BLaER1 treated with 17β-estradiol and CSF1 and Interleukin-3, amounts not matched to agents 10 nM and 100 nM (cell line): ENCODE measurements around the gene TPCN2.

ENCODE experiments used
- H3K27ac ChIP-seq, 11 experiments: shearing (Covaris generic); formaldehyde crosslinking; 2 replicates each; pipeline ENCODE4 v1.8.1; 2022
- H3K27me3 ChIP-seq, 11 experiments: shearing (Covaris generic); formaldehyde crosslinking; 2 replicates each; pipeline ENCODE4 v1.8.1; 2022
- H3K36me3 ChIP-seq, 11 experiments: shearing (Covaris generic); formaldehyde crosslinking; 2 replicates each; pipeline ENCODE4 v1.8.1; 2022
- H3K4me1 ChIP-seq, 10 experiments: shearing (Covaris generic); formaldehyde crosslinking; 2 replicates each; pipeline ENCODE4 v1.8.1; 2022
- H3K4me2 ChIP-seq, 11 experiments: shearing (Covaris generic); formaldehyde crosslinking; 2 replicates each; pipeline ENCODE4 v1.8.1; 2022
- H3K4me3 ChIP-seq, 10 experiments: shearing (Covaris generic); formaldehyde crosslinking; 2 replicates each; pipeline ENCODE4 v1.8.1; 2022
- H3K9ac ChIP-seq, 11 experiments: shearing (Covaris generic); formaldehyde crosslinking; 2 replicates each; pipeline ENCODE4 v1.8.1; 2022
- H3K9me3 ChIP-seq, 11 experiments: shearing (Covaris generic); formaldehyde crosslinking; replicated peaks in 1 of 11; 2 replicates each; pipeline ENCODE4 v1.8.1; 2022
- H4K20me1 ChIP-seq, 11 experiments: shearing (Covaris generic); formaldehyde crosslinking; 2 replicates each; pipeline ENCODE4 v1.8.1; 2022
- Cebpa-rat ChIP-seq, 11 experiments: shearing (Covaris generic); IDR thresholded peaks; 2 replicates each; pipeline ENCODE4 v1.8.1; 2022

TPCN2 gene

GRCh38 chr11:69014898-69015549, 33.7 kb upstream of the TPCN2 start:
- H3K4me3 ChIP-seq = no peak overlapping the region
- no peak overlapping the region for H3K27ac ChIP-seq
- H3K4me1 ChIP-seq = peaks cover 7 to 22% (median 15%) of the 10 kb centered on the region in 10 experiments; a peak in 14 of 20 replicates
- H4K20me1 ChIP-seq = peaks cover 0 to 28% (median 0%) of the 10 kb centered on the region in 11 experiments; a peak in 4 of 22 replicates
- no peaks in the 10 kb centered on the region for H3K36me3 ChIP-seq
- no peak overlapping the region for H3K9ac ChIP-seq
- peaks cover 42 to 51% (median 46%) of the 10 kb centered on the region in 11 experiments for H3K27me3 ChIP-seq
- no peaks in the 10 kb centered on the region for H3K9me3 ChIP-seq
- TF ChIP-seq Cebpa-rat (IDR thresholded peaks at IDR 0.05) = no peak
- H3K4me2 ChIP-seq = no peak overlapping the region

DNA sequence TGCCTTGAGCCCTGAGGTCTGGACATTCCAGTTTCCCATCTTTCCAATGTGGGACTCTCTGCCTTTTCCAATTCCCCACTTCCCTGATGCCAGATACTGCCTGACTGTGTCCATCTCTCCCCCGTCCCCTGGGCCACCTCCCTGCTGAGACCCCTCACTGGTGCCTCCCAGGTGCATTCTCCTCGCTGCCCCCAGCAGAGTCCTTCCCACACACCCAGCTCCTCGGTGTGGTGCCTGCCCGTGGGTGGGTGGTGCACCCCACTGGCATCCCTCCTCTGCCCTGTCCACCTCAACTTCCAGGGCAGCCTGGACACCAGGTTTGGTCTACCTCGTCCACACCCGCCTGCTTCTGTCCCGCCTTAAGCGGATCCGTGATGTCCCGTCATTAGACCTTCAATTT, 30.8 kb upstream of the TPCN2 start:
- no peak overlapping the region for H3K9ac ChIP-seq
- no peaks in the 10 kb centered on the region for H3K36me3 ChIP-seq
- peaks cover 12 to 22% (median 17%) of the 10 kb centered on the region in 11 experiments for H3K27me3 ChIP-seq
- no peak overlapping the region for H3K27ac ChIP-seq
- H4K20me1 ChIP-seq = peaks cover 0 to 1% (median 0%) of the 10 kb centered on the region in 11 experiments; a peak in 1 of 22 replicates
- no peak overlapping the region for H3K4me3 ChIP-seq
- peaks cover 0 to 13% (median 8%) of the 10 kb centered on the region in 10 experiments; a peak in 9 of 20 replicates for H3K4me1 ChIP-seq
- TF ChIP-seq Cebpa-rat (IDR thresholded peaks at IDR 0.05) = no peak
- H3K4me2 ChIP-seq = no peak overlapping the region
- no peaks in the 10 kb centered on the region for H3K9me3 ChIP-seq

- peaks cover 0 to 13% (median 8%) of the 10 kb centered on the region in 10 experiments; a peak in 9 of 20 replicates for H3K4me1 ChIP-seq
- TF ChIP-seq Cebpa-rat (IDR thresholded peaks at IDR 0.05) = no peak
- no peak overlapping the region for H3K9ac ChIP-seq
- H3K27ac ChIP-seq = no peak overlapping the region
- H3K27me3 ChIP-seq = peaks cover 3 to 12% (median 7%) of the 10 kb centered on the region in 11 experiments; a peak in 18 of 22 replicates
- H3K4me3 ChIP-seq = no peak overlapping the region
- no peaks in the 10 kb centered on the region for H4K20me1 ChIP-seq
- H3K9me3 ChIP-seq = no peaks in the 10 kb centered on the region
- no peaks in the 10 kb centered on the region for H3K36me3 ChIP-seq
- H3K4me2 ChIP-seq = peak overlapping the region in 8 of 11 experiments; percentile 1 to 50 (median 32); a peak in 8 of 22 replicates
These were observed 29.8 kb upstream of the TPCN2 start for GRCh38 chr11:69018924-69019323.

GRCh38 chr11:69022260-69022659, 26.5 kb upstream of the TPCN2 start:
- TF ChIP-seq Cebpa-rat (IDR thresholded peaks at IDR 0.05) = no peak
- H3K9me3 ChIP-seq = no peaks in the 10 kb centered on the region

DNA sequence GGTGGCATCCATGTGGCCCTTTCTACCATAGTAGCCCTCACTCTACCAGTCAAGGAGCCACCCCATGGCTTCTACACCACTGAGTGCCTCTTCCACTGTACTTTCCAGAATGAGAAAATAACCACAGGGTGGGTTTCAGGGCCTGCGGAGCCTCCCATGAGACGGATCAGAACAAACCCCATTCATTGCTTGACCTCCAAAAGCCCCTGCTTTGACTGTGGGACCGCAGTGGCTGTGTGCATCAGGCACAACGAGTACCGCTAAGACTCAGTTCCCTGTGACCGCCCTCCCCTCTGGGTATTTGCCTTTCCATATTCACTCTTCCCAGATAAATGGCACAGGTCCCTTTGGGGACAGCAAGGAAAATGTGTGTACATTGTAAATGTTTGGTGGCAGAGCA, 24.2 kb upstream of the TPCN2 start:
- Histone ChIP-seq H3K9ac (no peak overlapping the region), H3K9me3 (no peaks in the 10 kb centered on the region), H3K27me3 (no peaks in the 10 kb centered on the region), H4K20me1 (no peaks in the 10 kb centered on the region), H3K27ac (no peak overlapping the region), H3K4me3 (no peak overlapping the region), H3K36me3 (no peaks in the 10 kb centered on the region), H3K4me1 (peaks cover 0 to 10% (median under 1%) of the 10 kb centered on the region in 10 experiments; a peak in 8 of 20 replicates), H3K4me2 (no peak overlapping the region)
- no peak for TF ChIP-seq Cebpa-rat (IDR thresholded peaks at IDR 0.05)

More at GRCh38 chr11:69022260-69022659, 26.5 kb upstream of the TPCN2 start:
- Histone ChIP-seq H3K9ac (no peak overlapping the region), H3K4me2 (no peak overlapping the region), H3K27me3 (no peaks in the 10 kb centered on the region), H3K36me3 (no peaks in the 10 kb centered on the region), H3K4me1 (peaks cover 0 to 13% (median 8%) of the 10 kb centered on the region in 10 experiments; a peak in 9 of 20 replicates), H4K20me1 (no peaks in the 10 kb centered on the region), H3K4me3 (no peak overlapping the region), H3K27ac (no peak overlapping the region)

DNA sequence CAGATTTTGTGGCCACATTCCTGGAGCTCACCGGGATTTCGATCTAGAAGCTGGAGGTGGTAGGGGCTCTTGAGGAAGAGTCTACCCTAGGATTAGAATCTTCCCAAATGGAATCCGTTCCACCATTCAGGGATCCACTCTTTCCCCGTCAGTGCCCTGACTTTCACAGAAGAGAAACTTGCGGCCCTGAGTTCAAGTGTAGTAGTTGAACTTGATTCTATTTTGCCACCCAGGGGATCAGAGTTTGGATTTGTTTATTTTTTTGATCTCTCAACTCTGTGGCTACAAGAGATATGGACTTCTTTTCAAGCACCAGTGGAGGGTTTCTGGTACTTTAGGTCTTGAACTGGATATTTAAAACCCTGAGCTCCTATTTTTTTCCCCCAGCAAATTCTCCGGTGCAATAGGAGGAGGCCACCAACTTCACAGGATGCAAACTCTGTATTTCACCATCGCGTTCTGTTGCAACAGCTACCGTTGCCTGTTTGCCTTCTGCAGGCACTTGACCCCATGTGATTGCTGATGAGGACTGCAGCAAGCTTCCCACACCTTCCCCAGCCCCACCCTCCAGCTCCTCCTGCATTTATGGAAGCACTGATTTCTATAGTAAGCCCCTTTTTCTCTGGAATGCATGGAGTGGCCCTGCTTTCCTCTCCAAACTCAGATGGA, 20.9 kb upstream of the TPCN2 start:
- Histone ChIP-seq H3K9ac (no peak overlapping the region), H4K20me1 (no peaks in the 10 kb centered on the region; a peak in 1 of 22 replicates), H3K27me3 (no peaks in the 10 kb centered on the region), H3K4me3 (no peak overlapping the region), H3K4me1 (peaks cover 0 to 18% (median 15%) of the 10 kb centered on the region in 10 experiments; a peak in 18 of 20 replicates), H3K4me2 (peak overlapping the region in 2 of 11 experiments; percentile 25 to 26; a peak in 1 of 22 replicates), H3K27ac (no peak overlapping the region), H3K9me3 (no peaks in the 10 kb centered on the region), H3K36me3 (no peaks in the 10 kb centered on the region)
- TF ChIP-seq Cebpa-rat (IDR thresholded peaks at IDR 0.05) = 0 out of 22 replicates have a peak, but pooled peaks of 1 of the 11 experiments have one; percentile 19

DNA sequence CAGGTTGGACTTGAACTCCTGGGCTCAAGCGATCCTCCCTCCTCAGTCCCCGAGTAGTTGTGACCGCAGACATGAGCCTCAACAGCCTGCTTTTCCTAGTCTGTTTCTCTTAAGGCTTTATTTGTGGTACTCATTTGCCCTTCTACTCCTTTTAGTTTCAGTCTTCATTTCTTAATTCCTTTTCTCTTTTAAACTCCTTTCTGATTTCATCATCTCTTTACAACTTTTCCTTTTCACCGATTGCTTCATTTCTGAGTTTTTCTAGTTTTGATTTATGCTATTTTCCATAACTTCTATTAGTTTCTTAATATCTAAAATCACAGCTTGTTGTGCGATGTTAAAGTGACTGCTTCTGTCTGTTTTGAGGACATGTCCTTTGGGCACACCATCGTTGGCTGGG, 18.4 kb upstream of the TPCN2 start:
- H4K20me1 ChIP-seq = no peaks in the 10 kb centered on the region; a peak in 2 of 22 replicates

DNA sequence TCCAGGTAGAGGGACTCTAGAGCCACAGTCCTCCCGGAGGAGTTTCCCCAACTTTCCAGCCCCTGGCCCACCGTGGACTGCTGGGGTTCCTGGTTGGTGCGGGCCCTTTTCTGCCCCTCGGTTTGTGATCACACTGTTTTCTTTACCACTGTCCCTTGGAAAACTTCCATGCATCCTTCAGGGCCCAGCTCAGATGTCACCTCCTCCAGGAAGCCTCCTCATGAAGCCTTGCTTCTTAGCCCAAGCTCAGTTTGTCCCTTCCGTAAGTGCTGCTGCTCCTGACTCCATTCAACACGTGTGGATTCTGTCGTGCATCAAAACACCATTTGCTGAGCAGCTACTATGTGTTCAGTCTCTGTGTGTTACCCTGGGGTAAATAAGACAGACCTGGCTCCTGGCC, 15.9 kb upstream of the TPCN2 start:
- peaks cover 0 to 13% (median 5%) of the 10 kb centered on the region in 11 experiments; a peak in 9 of 22 replicates for H3K27me3 ChIP-seq
- TF ChIP-seq Cebpa-rat (IDR thresholded peaks at IDR 0.05) = no peak

More for the DNA sequence above, 18.4 kb upstream of the TPCN2 start:
- H3K27ac ChIP-seq = no peak overlapping the region
- no peak overlapping the region for H3K9ac ChIP-seq
- peak overlapping the region in 9 of 11 experiments; percentile 21 to 61 (median 44); a peak in 16 of 22 replicates for H3K4me2 ChIP-seq
- no peak overlapping the region for H3K4me3 ChIP-seq
- no peak for TF ChIP-seq Cebpa-rat (IDR thresholded peaks at IDR 0.05)
- peaks cover 0 to 13% (median 5%) of the 10 kb centered on the region in 11 experiments; a peak in 9 of 22 replicates for H3K27me3 ChIP-seq
- H3K4me1 ChIP-seq = peaks cover 0 to 36% (median 26%) of the 10 kb centered on the region in 10 experiments; a peak in 18 of 20 replicates
- no peaks in the 10 kb centered on the region for H3K9me3 ChIP-seq
- no peaks in the 10 kb centered on the region for H3K36me3 ChIP-seq

GRCh38 chr11:69033431-69033830, 15.3 kb upstream of the TPCN2 start:
- no peak overlapping the region for H3K4me3 ChIP-seq
- TF ChIP-seq Cebpa-rat (IDR thresholded peaks at IDR 0.05) = no peak

More for the DNA sequence above, 15.9 kb upstream of the TPCN2 start:
- H3K4me3 ChIP-seq = no peak overlapping the region
- H4K20me1 ChIP-seq = no peaks in the 10 kb centered on the region; a peak in 2 of 22 replicates
- H3K36me3 ChIP-seq = no peaks in the 10 kb centered on the region
- no peak overlapping the region for H3K9ac ChIP-seq
- peaks cover 0 to 36% (median 26%) of the 10 kb centered on the region in 10 experiments; a peak in 18 of 20 replicates for H3K4me1 ChIP-seq
- no peaks in the 10 kb centered on the region for H3K9me3 ChIP-seq
- H3K4me2 ChIP-seq = no peak overlapping the region
- no peak overlapping the region for H3K27ac ChIP-seq

More at GRCh38 chr11:69033431-69033830, 15.3 kb upstream of the TPCN2 start:
- no peak overlapping the region for H3K27ac ChIP-seq
- H4K20me1 ChIP-seq = no peaks in the 10 kb centered on the region; a peak in 2 of 22 replicates
- H3K27me3 ChIP-seq = peaks cover 0 to 13% (median 5%) of the 10 kb centered on the region in 11 experiments; a peak in 9 of 22 replicates
- peak overlapping the region in 1 of 11 experiments; percentile 44; a peak in 1 of 22 replicates for H3K9ac ChIP-seq
- no peaks in the 10 kb centered on the region for H3K9me3 ChIP-seq
- peaks cover 0 to 36% (median 26%) of the 10 kb centered on the region in 10 experiments; a peak in 17 of 20 replicates for H3K4me1 ChIP-seq
- no peaks in the 10 kb centered on the region for H3K36me3 ChIP-seq
- H3K4me2 ChIP-seq = peak overlapping the region in 8 of 11 experiments; percentile 31 to 78 (median 60); a peak in 13 of 22 replicates
